ENCODE results near the gene CDH13. TPM values are rescaled to one million over a fixed set of nuclear protein-coding genes. Genes with fewer than 3 reads are reported as not detected.

CDH13 gene
- total and polyA plus RNA-seq, 9 of the 15 experiments (the other 6 are each of a cell fraction or from before 2014, with no cell fraction given) = 0.03 TPM; not detected in 8

DNA sequence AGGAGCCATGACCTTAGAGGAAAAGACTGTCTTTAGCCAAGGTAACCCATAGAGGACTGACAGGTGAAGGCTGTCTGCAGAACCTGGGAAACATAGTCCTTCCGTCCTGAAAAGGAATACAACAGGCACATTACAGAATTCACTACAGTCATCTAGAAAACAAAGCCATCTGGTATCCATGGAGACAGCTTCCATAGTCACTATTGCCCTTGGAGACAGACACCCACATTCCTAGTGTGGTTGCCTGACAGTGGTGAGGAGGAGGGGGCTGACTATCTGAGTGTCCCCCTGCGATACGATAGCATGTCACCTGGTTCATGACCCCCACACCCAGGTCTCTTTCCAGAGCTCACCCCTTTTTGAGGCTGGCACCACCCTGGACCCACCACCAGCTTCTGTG is 254.7 kb downstream of the CDH13 start:
- H4K20me1 ChIP-seq (replicated peaks; ENCODE audit: control insufficient read depth, insufficient read depth, low read length) = no peaks in the 10 kb centered on the region
- H3K9ac ChIP-seq (ENCODE audit: insufficient read depth in 1 of 2, low read depth in 2 of 2, low read length in 2 of 2) = no peak overlapping the region
- no peak overlapping the region for H3K4me3 ChIP-seq
- no peaks in the 10 kb centered on the region for H3K9me3 ChIP-seq (replicated peaks; ENCODE audit: control insufficient read depth, insufficient read depth, low read depth, low read length)
- ChIA-PET POLR2A (no interaction called here), CTCF (ENCODE audit: low intra/inter-chr PET ratio) (no interaction called here)
- intact Hi-C loops (cut with micrococcal nuclease) (no loop called here), in situ Hi-C loops (cut with MboI) (no loop called here)
- no peak overlapping the region for H3K27ac ChIP-seq (ENCODE audit: extremely low read depth, low read depth, low read length)
- no peaks in the 10 kb centered on the region for H3K27me3 ChIP-seq (ENCODE audit: control insufficient read depth in 2 of 2, insufficient read depth in 2 of 2, low read length in 2 of 2)
- no peak overlapping the region for H3K4me2 ChIP-seq (ENCODE audit: insufficient read depth, low read length)
- no peaks in the 10 kb centered on the region for H3K79me2 ChIP-seq (ENCODE audit: control insufficient read depth, insufficient read depth, low read length)
- TF ChIP-seq RFX1 (IDR thresholded peaks at IDR 0.05) (peak; percentile 23; the same call in 1 of the 2 replicates), FOXK1 (CRISPR knock-in tag; IDR thresholded peaks at IDR 0.05; ENCODE audit: borderline replicate concordance) (no peak)
- WGBS (ENCODE audit: insufficient coverage, low coverage, missing lambda C conversion rate) = 0% methylated on average over 3 of the region's 3 CpGs
- DNase-seq (ENCODE audit: extremely low read depth in 1 of 4, low spot score in 3 of 4) (no peak), FAIRE-seq (no peak), ATAC-seq (no peak)
- H3K36me3 ChIP-seq (ENCODE audit: control insufficient read depth, insufficient read depth, low read length) = no peaks in the 10 kb centered on the region
- H3K9me1 ChIP-seq (ENCODE audit: control insufficient read depth, insufficient read depth, low read length) = no peaks in the 10 kb centered on the region
- H2AFZ ChIP-seq (ENCODE audit: low read depth, low read length) = no peak overlapping the region
- H3K4me1 ChIP-seq (replicated peaks in 1 of 2; ENCODE audit: control insufficient read depth in 2 of 2, insufficient read depth in 2 of 2, low read length in 2 of 2) = no peaks in the 10 kb centered on the region
- BruUV-seq (replicated peaks) = no TSS peak

DNA sequence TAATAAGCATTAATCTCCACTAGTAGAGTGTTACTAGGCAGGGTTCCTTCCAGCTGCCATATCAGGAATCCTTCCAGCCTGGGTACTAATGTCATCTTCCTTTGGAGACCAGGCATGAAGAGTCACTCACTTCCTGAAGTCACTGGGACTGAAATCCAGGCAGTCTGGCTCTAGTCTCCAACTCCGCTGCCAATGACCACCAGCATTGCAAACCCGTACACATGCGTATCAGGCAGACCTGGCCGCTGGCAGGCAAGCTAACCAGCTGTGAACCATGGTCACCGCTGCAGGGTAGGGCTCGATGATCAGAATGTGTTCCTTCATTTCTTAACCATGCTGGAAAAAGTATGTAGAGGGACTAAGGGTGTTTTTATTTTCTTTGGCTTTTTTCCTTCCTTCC is 255.5 kb downstream of the CDH13 start:
- CTCF ChIA-PET (ENCODE audit: low intra/inter-chr PET ratio) = no interaction called here
- no peaks in the 10 kb centered on the region for H3K79me2 ChIP-seq (ENCODE audit: control insufficient read depth, insufficient read depth, low read length)
- H2AFZ ChIP-seq (ENCODE audit: low read depth, low read length) = no peak overlapping the region
- no peaks in the 10 kb centered on the region for H3K27me3 ChIP-seq (ENCODE audit: control insufficient read depth in 2 of 2, insufficient read depth in 2 of 2, low read length in 2 of 2)
- H3K9me3 ChIP-seq (replicated peaks; ENCODE audit: control insufficient read depth, insufficient read depth, low read depth, low read length) = no peaks in the 10 kb centered on the region
- 0% methylated on average over 6 of the region's 6 CpGs for WGBS (ENCODE audit: insufficient coverage, low coverage, missing lambda C conversion rate)
- no peak overlapping the region for H3K4me3 ChIP-seq
- no peaks in the 10 kb centered on the region for H3K36me3 ChIP-seq (ENCODE audit: control insufficient read depth, insufficient read depth, low read length)
- no peak for DNase-seq (ENCODE audit: extremely low read depth in 1 of 4, low spot score in 3 of 4)
- H3K27ac ChIP-seq (ENCODE audit: extremely low read depth, low read depth, low read length) = no peak overlapping the region
- H3K9ac ChIP-seq (ENCODE audit: insufficient read depth in 1 of 2, low read depth in 2 of 2, low read length in 2 of 2) = no peak overlapping the region
- no peaks in the 10 kb centered on the region for H4K20me1 ChIP-seq (replicated peaks; ENCODE audit: control insufficient read depth, insufficient read depth, low read length)
- H3K9me1 ChIP-seq (ENCODE audit: control insufficient read depth, insufficient read depth, low read length) = no peaks in the 10 kb centered on the region
- no peak overlapping the region for H3K4me2 ChIP-seq (ENCODE audit: insufficient read depth, low read length)
- POLR2A ChIA-PET = interaction anchor here (0.8 kb wide), 1 partner anchor 8 kb away, joined by 3 read pairs; no protein-coding TSS in a partner anchor
- in situ Hi-C loops (cut with MboI) = no loop called here
- intact Hi-C loops (cut with micrococcal nuclease) = no loop called here
- no peaks in the 10 kb centered on the region for H3K4me1 ChIP-seq (replicated peaks in 1 of 2; ENCODE audit: control insufficient read depth in 2 of 2, insufficient read depth in 2 of 2, low read length in 2 of 2)
- BruUV-seq (replicated peaks) = no TSS peak
- ATAC-seq = no peak
- no peak for FAIRE-seq
- TF ChIP-seq ASH1L (IDR thresholded peaks at IDR 0.05; ENCODE audit: borderline replicate concordance, low read depth, partially characterized antibody) = no peak
- TF ChIP-seq SIRT6 (IDR thresholded peaks at IDR 0.05; ENCODE audit: low read depth, low read length) = no peak
- no peak for TF ChIP-seq CBX5 (IDR thresholded peaks at IDR 0.05; ENCODE audit: borderline replicate concordance, low read depth)
- TF ChIP-seq SIX5 (IDR thresholded peaks at IDR 0.05; ENCODE audit: borderline replicate concordance in 1 of 2, insufficient read depth in 1 of 2, low read depth in 1 of 2, low read length in 2 of 2) = no peak
- TF ChIP-seq GTF2A2 (tag; IDR thresholded peaks at IDR 0.05) = no peak
- no peak for TF ChIP-seq CXXC5 (CRISPR knock-in tag; IDR thresholded peaks at IDR 0.05)
- no peak for TF ChIP-seq ZNF232 (CRISPR knock-in tag; IDR thresholded peaks at IDR 0.05)
- TF ChIP-seq ZNF133 (CRISPR knock-in tag; IDR thresholded peaks at IDR 0.05) = no peak
- no peak for TF ChIP-seq ATF7 (IDR thresholded peaks at IDR 0.05)
- TF ChIP-seq NCOA6 (IDR thresholded peaks at IDR 0.05) = no peak
- no peak for TF ChIP-seq ZNF253 (CRISPR knock-in tag; conservative IDR thresholded peaks at IDR 0.05)
- no peak for TF ChIP-seq ZNF184 (CRISPR knock-in tag; IDR thresholded peaks at IDR 0.05)
- no peak for TF ChIP-seq PHF21A (IDR thresholded peaks at IDR 0.05; ENCODE audit: borderline replicate concordance, low read depth)
- TF ChIP-seq, protein P1, sequence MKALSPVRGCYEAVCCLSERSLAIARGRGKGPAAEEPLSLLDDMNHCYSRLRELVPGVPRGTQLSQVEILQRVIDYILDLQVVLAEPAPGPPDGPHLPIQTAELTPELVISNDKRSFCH (CRISPR knock-in tag; IDR thresholded peaks at IDR 0.05) = no peak
- TF ChIP-seq, protein P1 (tag; IDR thresholded peaks at IDR 0.05) = no peak
- TF ChIP-seq, protein P2, sequence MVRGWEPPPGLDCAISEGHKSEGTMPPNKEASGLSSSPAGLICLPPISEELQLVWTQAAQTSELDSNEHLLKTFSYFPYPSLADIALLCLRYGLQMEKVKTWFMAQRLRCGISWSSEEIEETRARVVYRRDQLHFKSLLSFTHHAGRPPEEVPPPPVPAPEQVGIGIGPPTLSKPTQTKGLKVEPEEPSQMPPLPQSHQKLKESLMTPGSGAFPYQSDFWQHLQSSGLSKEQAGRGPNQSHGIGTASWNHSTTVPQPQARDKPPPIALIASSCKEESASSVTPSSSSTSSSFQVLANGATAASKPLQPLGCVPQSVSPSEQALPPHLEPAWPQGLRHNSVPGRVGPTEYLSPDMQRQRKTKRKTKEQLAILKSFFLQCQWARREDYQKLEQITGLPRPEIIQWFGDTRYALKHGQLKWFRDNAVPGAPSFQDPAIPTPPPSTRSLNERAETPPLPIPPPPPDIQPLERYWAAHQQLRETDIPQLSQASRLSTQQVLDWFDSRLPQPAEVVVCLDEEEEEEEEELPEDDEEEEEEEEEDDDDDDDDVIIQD (CRISPR knock-in tag; IDR thresholded peaks at IDR 0.05) = no peak

Data from K562 (cell line).